ENCODE measurements around the gene SIPA1L3.

GRCh38 chr19:38011426-38011825, 104.4 kb downstream of the SIPA1L3 start:
- TF ChIP-seq CTCF (IDR thresholded peaks at IDR 0.05 in 4 of 5, conservative IDR thresholded peaks at IDR 0.05 in 1 of 5) = no peak
- no peak for TF ChIP-seq POLR2A (IDR thresholded peaks at IDR 0.05)
